Hematopoietic multipotent progenitor cell (in vitro differentiated cells): ENCODE results near the gene LRRFIP1. TPM values are rescaled to one million over a fixed set of nuclear protein-coding genes. Genes with fewer than 3 reads are reported as not detected.

ENCODE experiments used
- DNase-seq, 3 donors: peaks; one replicate each; pipeline ENCODE4 v3.0.0-alpha.2; 2011 to 2015; ENCODE audit warnings: low read depth in 2 of 3, low spot score in 2 of 3
- total RNA-seq: library from RNA; depleted of rRNA; stranded (reverse); fragments of >200 nt; gene quantifications from one replicate; pipeline ENCODE4 v1.2.3, GENCODE V29; 2012

Gene LRRFIP1
- total RNA-seq, 1 donor, result 65.2 TPM

GRCh38 chr2:237638176-237638575 is 10.8 kb downstream of the LRRFIP1 start:
- DNase-seq, result no peak

- DNase-seq, result no peak
These were observed 11.9 kb downstream of the LRRFIP1 start for GRCh38 chr2:237639052-237639835.

- no peak for DNase-seq
These were observed 12.4 kb downstream of the LRRFIP1 start for GRCh38 chr2:237639836-237640220.

- DNase-seq, result no peak
These were observed 13.2 kb downstream of the LRRFIP1 start for GRCh38 chr2:237640493-237640998.

GRCh38 chr2:237642038-237642734 is 14.8 kb downstream of the LRRFIP1 start:
- DNase-seq, result no peak

- DNase-seq, result no peak
These were observed 15.7 kb downstream of the LRRFIP1 start for GRCh38 chr2:237643066-237643465.

- DNase-seq, result no peak
These were observed 16.4 kb downstream of the LRRFIP1 start for GRCh38 chr2:237643582-237644380.

GRCh38 chr2:237644381-237644703 is 17.0 kb downstream of the LRRFIP1 start:
- DNase-seq, result no peak

GRCh38 chr2:237645261-237645660 is 17.9 kb downstream of the LRRFIP1 start:
- no peak for DNase-seq

- no peak for DNase-seq
These were observed 20.0 kb downstream of the LRRFIP1 start for GRCh38 chr2:237647176-237648015.

- no peak for DNase-seq
These were observed 20.6 kb downstream of the LRRFIP1 start for GRCh38 chr2:237648016-237648381.

GRCh38 chr2:237649541-237650454 is 22.4 kb downstream of the LRRFIP1 start:
- DNase-seq, result no peak

- DNase-seq, result no peak
These were observed 23.1 kb downstream of the LRRFIP1 start for GRCh38 chr2:237650455-237650850.

GRCh38 chr2:237651761-237652160 is 24.4 kb downstream of the LRRFIP1 start:
- DNase-seq, result no peak

- DNase-seq, result no peak
These were observed 24.8 kb downstream of the LRRFIP1 start for GRCh38 chr2:237652181-237652580.

- DNase-seq, result no peak
These were observed 25.5 kb downstream of the LRRFIP1 start for GRCh38 chr2:237652854-237653253.

- DNase-seq, result no peak
These were observed 26.6 kb downstream of the LRRFIP1 start for GRCh38 chr2:237653776-237654558.

GRCh38 chr2:237657063-237657462 is 29.7 kb downstream of the LRRFIP1 start:
- no peak for DNase-seq
